MM.1S (cell line): Measurements from ENCODE around the gene POLE4.

Experiments used
- DNase-seq: peaks from one replicate; pipeline ENCODE4 v3.0.0-alpha.2; 2015
- H2AFZ ChIP-seq: fragments of 300-600 bp; sonication (generic); 2 replicates; pipeline ENCODE4 v1.6.0; 2016; ENCODE audit warnings: antibody characterized with exemption, low read length
- H3F3A ChIP-seq: fragments of 300-600 bp; sonication (generic); 2 replicates; pipeline ENCODE4 v1.6.1; 2016; ENCODE audit warnings: mild to moderate bottlenecking, antibody characterized with exemption, low read length, moderate library complexity, mixed read lengths; ENCODE audit not compliant: insufficient read depth
- H3K27ac ChIP-seq: fragments of 300-600 bp; sonication (generic); 2 replicates; pipeline ENCODE4 v1.5.1; 2016; ENCODE audit warnings: mild to moderate bottlenecking, low read length
- H3K27me3 ChIP-seq: fragments of 300-600 bp; sonication (generic); replicated peaks from 2 replicates; pipeline ENCODE4 v1.6.0; 2016; ENCODE audit warnings: low read length; ENCODE audit not compliant: insufficient read depth
- H3K36me3 ChIP-seq: fragments of 300-600 bp; sonication (generic); replicated peaks from 2 replicates; pipeline ENCODE4 v1.6.1; 2016; ENCODE audit warnings: mild to moderate bottlenecking, low read length, mixed read lengths; ENCODE audit not compliant: insufficient read depth
- H3K4me1 ChIP-seq: fragments of 300-600 bp; sonication (generic); 2 replicates; pipeline ENCODE4 v1.6.1; 2016; ENCODE audit warnings: low read length, mixed read lengths
- H3K4me2 ChIP-seq: fragments of 300-600 bp; sonication (generic); 2 replicates; pipeline ENCODE4 v1.6.0; 2016; ENCODE audit warnings: low read depth, low read length
- H3K4me3 ChIP-seq: fragments of 300-600 bp; sonication (generic); 2 replicates; pipeline ENCODE4 v1.5.1; 2016; ENCODE audit warnings: low read length, mixed read lengths
- H3K79me2 ChIP-seq: fragments of 300-600 bp; sonication (generic); 2 replicates; pipeline ENCODE4 v1.6.1; 2016; ENCODE audit warnings: mixed run types, low read length, mixed read lengths
- H3K9ac ChIP-seq: fragments of 300-600 bp; sonication (generic); 2 replicates; pipeline ENCODE4 v1.6.1; 2016; ENCODE audit warnings: low read length, mixed read lengths
- H3K9me2 ChIP-seq: fragments of 300-600 bp; sonication (generic); replicated peaks from 2 replicates; pipeline ENCODE4 v1.6.1; 2016; ENCODE audit warnings: mild to moderate bottlenecking, low read length, mixed read lengths; ENCODE audit not compliant: insufficient read depth
- H3K9me3 ChIP-seq: fragments of 300-600 bp; sonication (generic); replicated peaks from 2 replicates; pipeline ENCODE4 v1.6.1; 2016; ENCODE audit warnings: mild to moderate bottlenecking, low read length, mixed read lengths; ENCODE audit not compliant: insufficient read depth
- H4K20me1 ChIP-seq: fragments of 300-600 bp; sonication (generic); 2 replicates; pipeline ENCODE4 v1.6.1; 2016; ENCODE audit warnings: mild to moderate bottlenecking, low read length, moderate library complexity, mixed read lengths; ENCODE audit not compliant: insufficient read depth
- EZH2 ChIP-seq: fragments of 300-600 bp; sonication (generic); optimal IDR thresholded peaks from 2 replicates; pipeline ENCODE3; 2017; ENCODE audit warnings: low read depth, mild to moderate bottlenecking, antibody characterized with exemption, low read length, mixed read lengths
- EZH2phosphoT487 ChIP-seq: fragments of 300-600 bp; sonication (generic); IDR thresholded peaks from 2 replicates; pipeline ENCODE4 v1.6.1; 2018; ENCODE audit warnings: antibody characterized with exemption, low read length
- TF ChIP-seq, protein P1 (sequence below): fragments of 300-600 bp; sonication (generic); IDR thresholded peaks from 2 replicates; pipeline ENCODE4 v1.5.1; 2016; ENCODE audit warnings: antibody characterized with exemption, low read length, mixed read lengths

The POLE4 gene

GRCh38 chr2:74922592-74923227 is 35.7 kb upstream of the POLE4 start:
- H3K79me2 ChIP-seq: no peaks in the 10 kb centered on the region
- no peaks in the 10 kb centered on the region for H3K9me3 ChIP-seq
- no peaks in the 10 kb centered on the region for H3K27me3 ChIP-seq
- H3K4me2 ChIP-seq: no peak overlapping the region
- H3K9me2 ChIP-seq: no peaks in the 10 kb centered on the region
- no peaks in the 10 kb centered on the region for H4K20me1 ChIP-seq
- TF ChIP-seq, protein P1, sequence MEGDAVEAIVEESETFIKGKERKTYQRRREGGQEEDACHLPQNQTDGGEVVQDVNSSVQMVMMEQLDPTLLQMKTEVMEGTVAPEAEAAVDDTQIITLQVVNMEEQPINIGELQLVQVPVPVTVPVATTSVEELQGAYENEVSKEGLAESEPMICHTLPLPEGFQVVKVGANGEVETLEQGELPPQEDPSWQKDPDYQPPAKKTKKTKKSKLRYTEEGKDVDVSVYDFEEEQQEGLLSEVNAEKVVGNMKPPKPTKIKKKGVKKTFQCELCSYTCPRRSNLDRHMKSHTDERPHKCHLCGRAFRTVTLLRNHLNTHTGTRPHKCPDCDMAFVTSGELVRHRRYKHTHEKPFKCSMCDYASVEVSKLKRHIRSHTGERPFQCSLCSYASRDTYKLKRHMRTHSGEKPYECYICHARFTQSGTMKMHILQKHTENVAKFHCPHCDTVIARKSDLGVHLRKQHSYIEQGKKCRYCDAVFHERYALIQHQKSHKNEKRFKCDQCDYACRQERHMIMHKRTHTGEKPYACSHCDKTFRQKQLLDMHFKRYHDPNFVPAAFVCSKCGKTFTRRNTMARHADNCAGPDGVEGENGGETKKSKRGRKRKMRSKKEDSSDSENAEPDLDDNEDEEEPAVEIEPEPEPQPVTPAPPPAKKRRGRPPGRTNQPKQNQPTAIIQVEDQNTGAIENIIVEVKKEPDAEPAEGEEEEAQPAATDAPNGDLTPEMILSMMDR: no peak
- no peak for TF ChIP-seq EZH2phosphoT487
- TF ChIP-seq EZH2: no peak
- no peak overlapping the region for H2AFZ ChIP-seq
- no peak overlapping the region for H3K4me3 ChIP-seq
- no peak overlapping the region for H3K27ac ChIP-seq
- no peaks in the 10 kb centered on the region for H3K4me1 ChIP-seq
- no peaks in the 10 kb centered on the region for H3F3A ChIP-seq
- no peak for DNase-seq
- no peak overlapping the region for H3K9ac ChIP-seq
- no peaks in the 10 kb centered on the region for H3K36me3 ChIP-seq

- H3K4me1 ChIP-seq: peaks cover 5% of the 10 kb centered on the region; the same call in 1 of the 2 replicates
- H3K9me3 ChIP-seq: no peaks in the 10 kb centered on the region
- H3K9me2 ChIP-seq: no peaks in the 10 kb centered on the region
- H3K27ac ChIP-seq: no peak overlapping the region
- no peak overlapping the region for H2AFZ ChIP-seq
- TF ChIP-seq EZH2 (no peak), EZH2phosphoT487 (no peak)
- TF ChIP-seq, protein P1: no peak
- H4K20me1 ChIP-seq: no peaks in the 10 kb centered on the region
- no peak overlapping the region for H3K4me2 ChIP-seq
- no peaks in the 10 kb centered on the region for H3K36me3 ChIP-seq
- no peaks in the 10 kb centered on the region for H3F3A ChIP-seq
- no peaks in the 10 kb centered on the region for H3K27me3 ChIP-seq
- H3K4me3 ChIP-seq: no peak overlapping the region
- H3K79me2 ChIP-seq: no peaks in the 10 kb centered on the region
- DNase-seq: no peak
- H3K9ac ChIP-seq: no peak overlapping the region
Observed at GRCh38 chr2:74924463-74925265, 33.8 kb upstream of the POLE4 start.

GRCh38 chr2:74925361-74925786 is 33.1 kb upstream of the POLE4 start:
- Histone ChIP-seq H3K4me1 (peaks cover 5% of the 10 kb centered on the region; the same call in 1 of the 2 replicates), H2AFZ (no peak overlapping the region), H3K27ac (no peak overlapping the region), H3K4me3 (no peak overlapping the region), H3K36me3 (no peaks in the 10 kb centered on the region), H3K27me3 (no peaks in the 10 kb centered on the region), H3F3A (no peaks in the 10 kb centered on the region), H3K9ac (no peak overlapping the region), H4K20me1 (no peaks in the 10 kb centered on the region), H3K9me3 (no peaks in the 10 kb centered on the region), H3K79me2 (no peaks in the 10 kb centered on the region), H3K9me2 (no peaks in the 10 kb centered on the region), H3K4me2 (no peak overlapping the region)
- DNase-seq: no peak
- TF ChIP-seq EZH2: no peak
- no peak for TF ChIP-seq EZH2phosphoT487
